HG02759 (cell line): ENCODE measurements around the gene TAS1R1.

ENCODE experiments used
- ATAC-seq: cut with Tn5 transposase; IDR thresholded peaks from one replicate; pipeline ENCODE4 v1.9.1; 2021; ENCODE audit warnings: mild to moderate bottlenecking, moderate library complexity; ENCODE audit not compliant: unreplicated experiment

The TAS1R1 gene

DNA sequence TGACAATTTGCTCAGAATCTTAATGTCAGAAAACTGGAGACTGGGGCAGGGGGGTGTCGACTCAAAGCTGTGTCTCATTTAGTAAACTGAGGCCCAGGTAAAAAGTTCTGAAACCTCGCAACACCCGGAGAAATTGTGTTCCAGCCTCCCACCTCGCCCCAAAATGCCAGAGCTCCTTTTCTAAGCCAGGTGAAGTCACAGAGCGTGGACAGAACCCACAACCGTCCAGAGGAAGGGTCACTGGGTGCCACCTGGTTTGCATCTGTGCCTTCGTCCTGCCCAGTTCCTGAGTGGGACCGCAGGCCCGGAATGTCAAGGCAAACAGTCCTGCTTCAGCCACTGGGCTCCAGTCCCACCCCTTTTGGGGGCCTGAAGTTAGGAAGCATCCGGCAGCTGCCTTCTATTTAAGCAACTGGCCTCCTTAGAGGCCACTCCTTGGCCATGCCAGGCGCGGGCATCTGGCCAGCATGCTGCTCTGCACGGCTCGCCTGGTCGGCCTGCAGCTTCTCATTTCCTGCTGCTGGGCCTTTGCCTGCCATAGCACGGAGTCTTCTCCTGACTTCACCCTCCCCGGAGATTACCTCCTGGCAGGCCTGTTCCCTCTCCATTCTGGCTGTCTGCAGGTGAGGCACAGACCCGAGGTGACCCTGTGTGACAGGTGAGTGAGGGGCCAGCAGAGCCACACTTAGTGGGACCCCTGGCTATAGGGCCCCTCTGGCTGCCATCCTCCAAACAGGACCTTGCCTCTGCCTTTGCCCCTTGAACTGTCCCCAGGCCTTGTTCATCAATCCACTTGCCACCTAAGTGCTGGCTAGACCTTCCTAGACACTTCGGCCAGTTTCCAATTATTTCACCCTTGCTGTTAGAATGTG is at the start of gene TAS1R1:
TSS of gene TAS1R1 (plus strand) at position 401 of the 872 bp plus-strand sequence. CDS start at position 468, 67 bp downstream.
- no peak for ATAC-seq

GRCh38 chr1:6505367-6506209 is 49.5 kb upstream of the TAS1R1 start:
- no peak for ATAC-seq

DNA sequence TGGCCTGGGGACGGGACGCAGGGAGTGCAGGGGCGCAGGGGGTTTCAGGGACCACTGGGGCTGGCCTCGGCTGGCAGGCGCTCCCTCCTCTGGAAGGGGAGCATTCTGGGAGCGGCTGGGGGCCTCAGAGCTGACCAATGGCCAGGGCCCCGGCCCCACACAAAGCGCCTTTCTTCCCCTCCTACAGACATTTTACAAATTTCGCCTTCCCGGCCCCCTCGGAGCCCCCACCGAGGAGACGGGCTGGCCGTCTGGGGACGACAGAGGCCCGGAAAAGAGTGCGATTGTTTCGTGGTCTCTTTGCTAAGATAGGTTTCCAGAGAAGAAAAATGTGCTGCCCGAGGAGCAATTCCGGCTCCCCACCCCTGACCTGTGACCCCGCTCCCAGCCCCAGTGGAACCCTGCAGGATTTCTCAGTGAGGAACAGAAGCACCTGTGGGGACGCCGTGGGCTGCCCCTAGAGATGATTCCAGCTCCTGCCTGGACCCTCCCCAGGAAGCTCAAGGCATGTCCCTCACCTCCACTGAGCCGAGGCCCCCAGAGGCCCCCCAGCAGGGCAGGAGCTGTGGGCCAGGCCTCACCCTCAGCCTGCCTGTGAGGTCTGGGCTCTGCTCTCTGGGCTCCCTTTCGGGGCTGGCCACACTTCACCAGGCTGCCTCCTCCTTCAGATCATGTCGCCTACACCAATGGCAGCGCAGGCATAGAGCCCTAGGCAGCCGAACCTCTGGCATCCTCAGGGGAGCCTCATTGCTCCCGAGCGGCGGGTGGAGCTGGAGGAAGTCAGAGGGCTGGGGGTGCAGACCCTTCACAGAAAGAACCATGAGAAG is 48.7 kb upstream of the TAS1R1 start:
- no peak for ATAC-seq

DNA sequence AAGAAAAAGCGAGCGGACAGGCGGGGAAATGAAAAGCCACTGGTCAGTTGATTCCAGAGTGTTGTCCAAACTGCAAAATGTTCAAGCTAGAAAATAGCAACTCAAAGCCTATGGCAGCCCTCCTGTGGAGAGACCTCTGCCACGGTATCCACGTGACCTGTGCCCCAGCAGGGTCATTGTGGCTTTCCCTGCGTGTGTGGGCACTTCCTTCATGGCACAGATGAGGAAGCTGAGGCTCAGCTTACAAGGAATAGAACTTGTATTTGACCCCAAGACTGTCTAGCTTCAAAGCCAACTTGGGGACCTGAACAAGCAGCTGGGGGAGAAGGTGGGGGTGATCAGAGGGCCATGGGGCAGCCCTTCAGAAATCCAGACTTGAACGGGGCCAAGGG is 48.1 kb upstream of the TAS1R1 start:
- ATAC-seq: no peak

- no peak for ATAC-seq
These were observed 47.6 kb upstream of the TAS1R1 start for GRCh38 chr1:6507461-6507911.

GRCh38 chr1:6508154-6508815 is 46.8 kb upstream of the TAS1R1 start:
- no peak for ATAC-seq

DNA sequence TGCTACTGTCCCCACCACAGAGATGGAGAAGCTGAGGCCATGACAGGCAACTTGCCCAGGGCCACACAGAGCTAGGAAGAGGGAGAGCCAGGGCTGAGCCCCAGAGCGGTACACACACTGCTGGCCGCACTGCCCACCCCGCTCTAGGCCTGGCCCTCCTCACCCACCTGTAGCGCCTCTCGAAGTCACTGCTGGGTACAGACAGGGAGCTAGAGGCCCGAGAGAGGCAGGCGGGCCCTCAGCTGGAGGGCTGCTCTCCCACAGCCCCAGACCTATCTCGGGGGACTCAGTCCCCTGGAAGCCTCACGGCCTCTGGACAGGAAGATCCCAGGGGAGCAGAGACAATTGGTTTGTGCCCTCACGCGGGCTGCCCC is 46.3 kb upstream of the TAS1R1 start:
- no peak for ATAC-seq

DNA sequence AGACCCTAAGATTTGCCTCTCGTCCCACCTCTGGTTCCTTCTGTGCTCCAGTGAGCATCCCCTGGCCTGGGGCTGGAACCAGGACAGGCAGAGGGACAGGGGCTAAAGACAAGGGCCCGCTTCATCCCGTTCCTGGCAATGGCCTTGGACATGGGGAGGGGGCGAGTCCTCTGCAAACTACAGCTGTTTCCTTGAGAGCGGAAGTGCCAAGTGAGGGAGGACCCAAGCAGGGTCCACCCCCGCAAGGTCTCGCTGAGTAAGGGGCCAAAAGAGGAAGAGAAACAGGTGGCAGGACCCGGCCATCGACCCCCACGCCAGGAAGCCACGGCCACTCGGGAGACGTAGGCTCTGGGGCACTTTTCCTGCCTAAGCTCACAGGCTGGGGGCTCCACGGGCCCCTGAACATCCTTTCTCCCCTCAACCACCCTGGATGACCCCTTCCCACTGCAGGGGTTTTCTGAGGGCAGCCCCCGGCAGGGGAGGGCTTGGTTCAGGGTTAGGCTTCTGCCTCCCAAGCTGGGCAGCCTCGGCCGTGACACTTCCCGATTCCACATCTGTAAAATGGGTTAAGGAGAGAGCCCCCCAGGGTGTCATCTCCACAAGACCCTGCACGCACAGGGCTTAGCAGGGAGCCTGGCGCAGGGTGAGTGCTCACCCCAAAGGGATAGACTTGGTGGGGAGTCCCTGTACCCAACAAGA is 45.7 kb upstream of the TAS1R1 start:
- no peak for ATAC-seq

GRCh38 chr1:6509919-6510291 is 45.2 kb upstream of the TAS1R1 start:
- no peak for ATAC-seq

- no peak for ATAC-seq
These were observed 44.6 kb upstream of the TAS1R1 start for GRCh38 chr1:6510493-6510892.

DNA sequence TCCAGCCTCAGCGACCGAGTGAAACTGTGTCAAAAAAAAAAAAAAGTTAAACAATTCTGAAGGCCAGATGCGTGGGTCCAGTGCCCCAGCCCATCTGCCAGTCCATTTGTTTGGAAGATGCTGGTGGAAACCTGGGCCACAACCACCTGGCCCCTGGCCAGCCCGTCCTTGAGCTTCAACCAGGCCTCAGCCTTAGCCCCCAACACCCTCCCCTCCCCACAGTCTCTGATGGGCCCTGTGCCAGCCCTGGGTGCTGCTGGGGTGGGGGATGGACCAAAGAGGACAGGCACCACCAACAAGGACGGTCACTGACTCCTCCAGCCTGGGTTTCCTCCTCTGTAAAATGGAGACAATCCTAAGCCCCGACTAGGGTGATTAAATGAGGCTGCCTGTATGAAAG is 44.1 kb upstream of the TAS1R1 start:
- no peak for ATAC-seq

DNA sequence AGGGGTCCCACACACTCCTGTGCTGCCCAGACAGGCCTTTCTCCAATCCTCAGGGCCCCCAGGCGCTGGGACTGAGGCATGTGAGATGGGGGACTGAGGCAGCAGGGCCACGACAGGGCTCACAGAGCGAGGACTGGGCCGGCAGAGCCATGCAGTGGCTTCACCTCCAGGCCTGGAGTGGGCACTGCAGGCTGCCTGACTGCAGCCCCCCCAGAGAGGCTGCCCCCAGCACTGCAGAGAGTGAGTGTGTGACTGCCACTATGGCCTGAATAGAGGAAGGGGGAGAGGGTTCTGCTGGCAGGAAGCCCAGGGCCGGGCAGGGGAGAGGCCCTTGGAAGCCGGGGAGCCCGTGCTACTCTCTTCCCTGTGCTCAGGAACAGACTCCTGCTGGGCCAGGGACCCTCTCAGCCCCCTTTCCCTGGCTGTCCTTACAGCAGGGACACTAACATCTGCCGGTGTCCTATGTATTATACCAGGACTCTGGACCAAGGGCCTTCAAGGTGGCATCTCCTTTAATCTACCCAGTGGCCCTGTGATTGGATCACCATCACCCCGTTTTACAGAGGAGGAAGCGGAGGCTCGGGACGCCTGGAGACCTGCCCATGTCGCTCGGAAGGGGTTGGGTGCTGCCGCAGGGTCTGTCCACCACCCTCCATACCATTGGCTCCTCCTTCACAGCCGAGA is 43.4 kb upstream of the TAS1R1 start:
- ATAC-seq: no peak

GRCh38 chr1:6512245-6512907 is 42.7 kb upstream of the TAS1R1 start:
- no peak for ATAC-seq

DNA sequence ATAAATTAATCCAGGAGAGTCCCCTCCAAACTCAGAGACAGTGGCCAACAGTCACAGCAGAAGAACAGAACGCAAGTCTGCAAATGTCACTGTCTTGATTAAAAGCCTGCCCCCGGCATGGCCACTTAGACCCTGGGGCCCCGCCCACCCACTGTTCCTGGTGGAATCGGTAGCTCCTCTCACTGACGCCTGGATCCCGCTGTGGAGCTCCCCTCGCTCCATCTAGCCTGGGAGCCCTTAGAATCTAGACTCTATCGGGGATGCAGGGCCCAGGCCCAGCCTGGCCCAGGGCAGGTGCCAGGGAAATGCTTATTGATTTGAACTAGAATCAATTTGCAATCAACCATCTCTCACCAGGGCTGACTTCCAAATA is 42.2 kb upstream of the TAS1R1 start:
- ATAC-seq: no peak

- ATAC-seq: no peak
These were observed 41.7 kb upstream of the TAS1R1 start for GRCh38 chr1:6513320-6513801.

- no peak for ATAC-seq
These were observed 39.3 kb upstream of the TAS1R1 start for GRCh38 chr1:6515771-6516170.

GRCh38 chr1:6517435-6517851 is 37.7 kb upstream of the TAS1R1 start:
- no peak for ATAC-seq

- no peak for ATAC-seq
These were observed 35.6 kb upstream of the TAS1R1 start for GRCh38 chr1:6519491-6519934.
